HEK293 (cell line): ENCODE measurements around the gene PXMP2.

Experiments
- CTCF ChIA-PET: fragments of 350-600 bp; formaldehyde crosslinking; extraction: SDS; loops from one replicate; lab custom pipeline; 2021; ENCODE audit warnings: antibody characterized with exemption; lab: Yijun Ruan, JAX
- POLR2A ChIA-PET: fragments of 300-600 bp; formaldehyde crosslinking; extraction: SDS; loops from one replicate; lab custom pipeline; 2020; ENCODE audit warnings: antibody characterized with exemption, inconsistent platforms; lab: Yijun Ruan, JAX
- H3K27ac ChIP-seq: fragments of 200-500 bp; sonication (Bioruptor generic); 2 replicates; pipeline ENCODE4 v1.5.1; 2014; ENCODE audit warnings: low read depth, low read length, control low read depth, inconsistent platforms; ENCODE audit errors: extremely low read depth
- H3K36me3 ChIP-seq, 2 experiments: fragments of 200-500 bp in 1 of 2; sonication (Bioruptor generic) in 1 of 2; 1 replicate in 1 of 2; 2 replicates in 1 of 2; pipeline ENCODE4 v1.5.1; 2014 to 2017; ENCODE audit warnings: inconsistent platforms in 2 of 2, low read length in 2 of 2; ENCODE audit not compliant: control insufficient read depth in 2 of 2, insufficient read depth in 1 of 2
- H3K4me1 ChIP-seq: fragments of 200-500 bp; sonication (Bioruptor generic); 2 replicates; pipeline ENCODE4 v1.5.1; 2014; ENCODE audit warnings: mild to moderate bottlenecking, low read length, inconsistent platforms; ENCODE audit not compliant: control insufficient read depth, insufficient read depth
- H3K4me3 ChIP-seq: 2 replicates; pipeline ENCODE4 v1.5.1; 2011; ENCODE audit warnings: low read depth, mild to moderate bottlenecking, control low read depth, low read length, moderate library complexity
- H3K9me3 ChIP-seq: fragments of 200-500 bp; sonication (Bioruptor generic); 2 replicates; pipeline ENCODE4 v1.5.1; 2014; ENCODE audit warnings: low read depth, low read length, inconsistent platforms; ENCODE audit not compliant: control insufficient read depth, insufficient read depth
- GFI1B ChIP-seq: fragments of 450-650 bp; formaldehyde crosslinking; IDR thresholded peaks from 2 replicates; pipeline ENCODE4 v1.5.1; 2016; ENCODE audit warnings: missing biosample characterization, missing genetic modification characterization
- GLI2 ChIP-seq: fragments of 450-650 bp; formaldehyde crosslinking; IDR thresholded peaks from 2 replicates; pipeline ENCODE4; 2017; ENCODE audit warnings: missing biosample characterization, missing genetic modification characterization, low read depth, borderline replicate concordance
- IKZF3 ChIP-seq: fragments of 450-650 bp; IDR thresholded peaks from 2 replicates; pipeline ENCODE4 v1.5.0; 2018; ENCODE audit warnings: missing biosample characterization, mild to moderate bottlenecking, missing genetic modification characterization, moderate library complexity
- PRDM10 ChIP-seq: fragments of 450-650 bp; formaldehyde crosslinking; IDR thresholded peaks from 2 replicates; pipeline ENCODE4 v1.5.1; 2016; ENCODE audit warnings: missing biosample characterization, missing genetic modification characterization
- SP7 ChIP-seq: fragments of 450-650 bp; formaldehyde crosslinking; IDR thresholded peaks from 2 replicates; pipeline ENCODE4 v1.5.1; 2016; ENCODE audit warnings: missing biosample characterization, missing genetic modification characterization
- TRIM28 ChIP-seq: IDR thresholded peaks from 2 replicates; pipeline ENCODE4 v1.6.1; 2011; ENCODE audit warnings: low read length, control low read depth, borderline replicate concordance
- ZNF140 ChIP-seq: fragments of 450-650 bp; formaldehyde crosslinking; IDR thresholded peaks from 2 replicates; pipeline ENCODE4 v1.5.1; 2016; ENCODE audit warnings: missing biosample characterization, missing genetic modification characterization
- ZNF155 ChIP-seq: fragments of 450-650 bp; formaldehyde crosslinking; IDR thresholded peaks from 2 replicates; pipeline ENCODE4 v1.5.1; 2016; ENCODE audit warnings: missing biosample characterization, missing genetic modification characterization
- ZNF175 ChIP-seq: fragments of 450-650 bp; formaldehyde crosslinking; IDR thresholded peaks from 2 replicates; pipeline ENCODE4 v1.5.1; 2016; ENCODE audit warnings: missing biosample characterization, missing genetic modification characterization
- ZNF239 ChIP-seq: fragments of 450-650 bp; formaldehyde crosslinking; IDR thresholded peaks from 2 replicates; pipeline ENCODE4 v1.5.1; 2016; ENCODE audit warnings: missing biosample characterization, missing genetic modification characterization
- ZNF24 ChIP-seq: fragments of 450-650 bp; formaldehyde crosslinking; IDR thresholded peaks from 2 replicates; pipeline ENCODE4 v1.5.1; 2016; ENCODE audit warnings: missing biosample characterization, missing genetic modification characterization
- ZNF266 ChIP-seq: fragments of 450-650 bp; formaldehyde crosslinking; IDR thresholded peaks from 2 replicates; pipeline ENCODE4 v1.5.1; 2016; ENCODE audit warnings: missing biosample characterization, missing genetic modification characterization, low read depth
- ZNF280C ChIP-seq: fragments of 450-650 bp; formaldehyde crosslinking; IDR thresholded peaks from 2 replicates; pipeline ENCODE4 v1.5.1; 2016; ENCODE audit warnings: missing biosample characterization, missing genetic modification characterization
- ZNF280D ChIP-seq: fragments of 450-650 bp; formaldehyde crosslinking; IDR thresholded peaks from 2 replicates; pipeline ENCODE4 v1.5.1; 2016; ENCODE audit warnings: missing biosample characterization, missing genetic modification characterization
- ZNF324 ChIP-seq: fragments of 450-650 bp; formaldehyde crosslinking; IDR thresholded peaks from 2 replicates; pipeline ENCODE4 v1.5.1; 2016; ENCODE audit warnings: missing biosample characterization, missing genetic modification characterization
- ZNF350 ChIP-seq: fragments of 450-650 bp; formaldehyde crosslinking; IDR thresholded peaks from 2 replicates; pipeline ENCODE4 v1.5.0; 2017; ENCODE audit warnings: missing biosample characterization, mild to moderate bottlenecking, missing genetic modification characterization
- ZNF513 ChIP-seq: fragments of 450-650 bp; IDR thresholded peaks from 2 replicates; pipeline ENCODE4 v1.5.1; 2018; ENCODE audit warnings: missing biosample characterization, missing genetic modification characterization
- ZNF555 ChIP-seq: fragments of 450-650 bp; formaldehyde crosslinking; conservative IDR thresholded peaks from 2 replicates; pipeline ENCODE4 v1.5.1; 2017; ENCODE audit warnings: missing biosample characterization, mild to moderate bottlenecking, missing genetic modification characterization, inconsistent platforms
- ZNF571 ChIP-seq: fragments of 450-650 bp; formaldehyde crosslinking; IDR thresholded peaks from 2 replicates; pipeline ENCODE4 v1.5.0; 2017; ENCODE audit warnings: missing biosample characterization, missing genetic modification characterization
- ZNF777 ChIP-seq: fragments of 450-650 bp; formaldehyde crosslinking; IDR thresholded peaks from 2 replicates; pipeline ENCODE4 v1.5.1; 2017; ENCODE audit warnings: missing biosample characterization, missing genetic modification characterization, borderline replicate concordance
- ZSCAN30 ChIP-seq: fragments of 450-650 bp; IDR thresholded peaks from 2 replicates; pipeline ENCODE4 v1.5.1; 2018; ENCODE audit warnings: missing biosample characterization, mild to moderate bottlenecking, missing genetic modification characterization, moderate library complexity

The PXMP2 gene

GRCh38 chr12:132672678-132673077 is 14.7 kb upstream of the PXMP2 start:
- ChIA-PET CTCF (interaction anchor here (0.9 kb wide), 1 partner anchor 13 kb away, joined by 6 read pairs; no protein-coding TSS in a partner anchor), POLR2A (no interaction called here)
- Histone ChIP-seq H3K27ac (no peak overlapping the region), H3K36me3 (peaks cover 53 to 93% of the 10 kb centered on the region in 2 experiments), H3K9me3 (no peaks in the 10 kb centered on the region), H3K4me3 (no peak overlapping the region), H3K4me1 (no peaks in the 10 kb centered on the region)
- no peak for TF ChIP-seq GLI2 (tag by site-specific recombination)
- TF ChIP-seq ZNF571 (tag by site-specific recombination) = no peak
- TF ChIP-seq ZSCAN30 = no peak
- no peak for TF ChIP-seq TRIM28
- TF ChIP-seq ZNF155 = no peak
- TF ChIP-seq ZNF140 (tag by site-specific recombination) = no peak

GRCh38 chr12:132673288-132674179 is 13.9 kb upstream of the PXMP2 start:
- Histone ChIP-seq H3K27ac (no peak overlapping the region), H3K9me3 (no peaks in the 10 kb centered on the region), H3K36me3 (peaks cover 56 to 93% of the 10 kb centered on the region in 2 experiments)
- TF ChIP-seq ZNF555 (tag by site-specific recombination) = no peak
- no peak for TF ChIP-seq IKZF3 (tag by site-specific recombination)
- TF ChIP-seq ZNF513 (tag by site-specific recombination) = no peak
- no peak for TF ChIP-seq ZNF571 (tag by site-specific recombination)
- no peak for TF ChIP-seq PRDM10 (tag by site-specific recombination)
- no peak for TF ChIP-seq GFI1B
- TF ChIP-seq ZNF175 (tag by site-specific recombination) = no peak
- TF ChIP-seq ZNF280D (tag by site-specific recombination) = no peak
- TF ChIP-seq ZNF777 (tag by site-specific recombination) = no peak
- no peak for TF ChIP-seq ZNF350 (tag by site-specific recombination)
- TF ChIP-seq ZNF280C (tag by site-specific recombination) = no peak
- no peak for TF ChIP-seq ZNF24
- TF ChIP-seq SP7 (tag by site-specific recombination) = no peak
- no peak for TF ChIP-seq ZNF324
- TF ChIP-seq ZNF239 = no peak
- no peak for TF ChIP-seq ZNF266 (tag by site-specific recombination)
- TF ChIP-seq, all 188 proteins: peak for 0
- POLR2A ChIA-PET = no interaction called here
- H3K4me1 ChIP-seq = no peaks in the 10 kb centered on the region
- no peak overlapping the region for H3K4me3 ChIP-seq
- CTCF ChIA-PET = interaction anchor here (0.9 kb wide), 1 partner anchor 12 kb away, joined by 6 read pairs; no protein-coding TSS in a partner anchor
